DMS 273 treated with DMSO at 0.1 percent for 48 hours (cell line): ENCODE measurements around the gene TMEM61.

Source experiments
- DNase-seq: peaks from one replicate; lab custom pipeline; 2025; lab: John Stamatoyannopoulos, UW

TMEM61 gene

DNA sequence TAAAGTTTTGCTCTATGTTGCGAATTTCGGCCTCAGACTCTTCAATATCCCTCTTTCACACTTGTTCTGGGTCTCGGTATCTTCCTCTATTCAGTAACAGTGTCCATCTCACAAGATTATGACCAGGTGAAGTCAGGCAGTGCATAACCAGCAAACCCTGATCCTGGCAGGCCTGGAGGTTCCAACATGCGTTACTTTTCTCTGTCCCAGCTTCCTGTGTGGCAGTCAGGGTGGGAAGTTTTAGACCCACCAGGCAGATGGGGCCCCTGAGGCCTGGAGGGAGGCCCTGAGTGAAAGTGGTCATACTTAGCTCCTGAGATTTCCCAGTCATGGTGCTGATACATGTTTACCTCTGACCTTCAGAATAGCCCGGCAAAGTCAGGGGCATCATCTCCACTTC, 5.1 kb downstream of the TMEM61 start:
- DNase-seq, result no peak

- no peak for DNase-seq
Observed at GRCh38 chr1:54986025-54986424, 5.6 kb downstream of the TMEM61 start.

DNA sequence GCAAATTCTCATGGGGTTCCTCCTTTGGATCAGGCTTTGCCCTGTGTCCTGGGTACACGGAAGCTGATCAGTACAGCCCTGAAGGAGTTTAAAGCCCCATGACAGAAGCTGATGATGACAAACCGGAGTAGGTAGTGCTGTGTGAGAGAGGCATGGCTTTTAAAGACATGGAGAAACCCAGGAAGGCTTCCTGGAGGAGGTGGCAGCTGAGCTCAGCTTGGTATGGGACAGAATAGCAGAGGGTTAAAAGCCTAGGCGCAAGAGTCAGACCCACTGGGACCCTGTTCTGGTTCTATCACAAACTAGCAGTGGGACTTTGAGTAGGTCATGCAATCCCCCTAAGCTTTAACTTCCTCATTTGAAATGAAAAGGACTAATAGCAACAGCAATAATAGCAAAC, 6.1 kb downstream of the TMEM61 start:
- DNase-seq, result no peak

- DNase-seq, result no peak
Observed at GRCh38 chr1:54987427-54987826, 7.0 kb downstream of the TMEM61 start.

DNA sequence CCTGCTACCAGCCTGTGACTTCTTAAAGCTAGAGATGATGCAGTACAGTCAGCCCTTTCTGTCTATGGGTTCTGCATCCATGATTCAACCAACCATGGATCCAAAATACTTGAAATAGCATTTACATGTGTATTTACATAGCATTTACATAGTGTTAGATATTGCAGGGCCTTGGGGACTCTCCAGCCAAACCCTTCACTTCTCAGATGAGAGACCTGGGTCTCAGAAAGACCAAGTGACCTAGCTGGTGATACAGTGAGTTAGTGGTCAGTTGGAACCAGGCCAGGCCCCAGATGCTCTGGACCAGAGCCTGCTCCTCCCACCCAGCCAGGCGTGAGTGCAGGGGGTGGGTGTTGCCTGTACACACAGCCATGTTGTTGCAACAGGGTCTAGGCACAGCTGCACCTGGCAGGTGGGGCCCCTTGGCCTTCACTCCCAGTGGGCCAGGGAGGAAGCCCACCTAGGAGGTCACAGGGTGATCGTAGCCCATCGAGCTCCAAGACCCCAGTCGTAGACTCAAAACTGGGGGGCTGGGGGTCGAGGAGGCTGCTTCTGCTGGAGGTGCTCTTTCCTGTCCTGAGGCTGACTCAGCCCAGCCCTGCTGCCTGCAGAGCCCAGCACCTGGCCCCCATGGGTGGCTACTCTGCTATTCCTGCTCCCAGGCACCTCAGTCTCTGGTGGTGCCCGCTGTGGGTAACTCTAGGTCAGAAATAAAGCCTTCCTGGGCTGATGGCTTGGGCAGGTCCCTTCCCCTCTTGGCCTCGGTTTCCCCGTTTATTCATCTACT, 7.7 kb downstream of the TMEM61 start:
- DNase-seq, result no peak

DNA sequence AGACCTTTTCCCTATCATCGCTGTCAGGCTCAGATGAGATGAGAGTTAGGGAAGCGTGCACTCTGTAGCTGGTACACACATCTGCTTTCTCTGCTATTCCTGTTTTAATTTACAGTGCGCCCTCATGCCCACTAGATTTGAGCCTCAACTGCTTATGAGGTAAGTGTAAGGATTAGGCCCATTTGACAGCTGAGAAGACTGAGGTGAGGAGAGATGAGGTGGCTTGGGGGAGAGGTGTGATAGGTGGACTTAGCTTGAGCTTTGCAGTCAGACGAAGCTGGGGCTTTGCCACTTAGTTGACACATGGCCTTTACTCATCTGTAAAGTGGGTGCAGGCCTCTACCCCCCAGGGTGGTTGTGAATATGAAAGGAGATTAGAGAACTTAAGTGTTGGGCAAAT, 8.5 kb downstream of the TMEM61 start:
- DNase-seq, result no peak

DNA sequence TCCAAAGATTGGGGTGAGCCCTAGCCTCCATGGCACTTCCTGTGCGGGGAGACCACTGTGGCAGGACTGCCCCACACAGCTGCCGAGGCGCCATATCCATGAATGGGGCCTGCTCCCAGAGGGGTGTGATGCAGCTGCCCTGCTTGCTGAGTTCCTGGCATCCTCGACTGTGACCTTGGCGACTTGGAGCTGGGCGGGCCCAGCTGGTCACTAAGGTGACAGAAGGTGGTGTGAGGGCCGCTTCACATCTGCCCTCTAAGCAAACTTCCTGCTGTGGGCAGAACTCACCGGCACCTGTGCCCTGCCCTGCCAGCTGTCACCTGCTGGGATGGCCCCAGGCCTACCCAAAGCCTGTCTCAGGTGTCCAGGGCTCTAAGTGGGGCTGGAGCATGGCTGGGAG, 9.0 kb downstream of the TMEM61 start:
- no peak for DNase-seq

DNA sequence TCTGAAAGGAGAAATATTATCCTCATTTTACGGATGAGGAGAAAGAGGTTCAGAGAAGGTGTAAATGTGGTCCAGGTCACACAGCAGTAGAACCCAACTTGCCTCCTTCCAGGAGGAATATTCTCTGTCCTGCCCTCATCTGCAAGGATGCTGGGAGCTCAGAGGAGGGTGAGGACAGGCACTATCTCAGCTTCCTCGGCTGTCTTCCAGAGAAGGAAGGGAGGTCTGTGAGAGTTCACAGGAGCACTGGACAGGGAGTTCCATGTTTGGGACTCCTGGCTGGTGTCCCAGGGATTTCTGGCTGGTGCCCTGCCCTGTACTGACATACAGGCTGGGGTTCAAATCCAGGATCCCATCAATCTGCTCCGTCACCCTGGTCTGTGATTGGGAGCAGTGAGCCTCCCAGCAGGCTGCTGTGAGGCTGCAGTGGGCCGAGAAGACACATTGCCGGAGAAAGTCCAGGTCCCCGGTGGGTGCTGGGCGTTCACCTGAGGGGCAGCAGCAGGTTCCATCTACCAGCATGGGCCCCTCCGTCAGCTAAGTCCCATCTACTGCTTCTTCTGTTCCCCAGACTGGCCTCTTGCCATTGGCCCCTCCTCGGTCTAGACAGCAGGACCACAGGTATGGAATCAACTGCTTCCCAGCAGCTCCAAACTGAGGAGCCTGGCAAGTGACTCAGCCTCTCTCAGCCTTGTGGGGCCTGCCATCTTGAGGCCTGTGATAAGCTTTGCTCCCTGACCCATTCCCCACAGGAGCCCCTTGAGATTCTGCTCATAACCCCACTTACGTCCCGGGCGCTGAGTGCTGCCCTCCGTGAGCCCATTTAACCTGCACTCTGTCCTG, 9.8 kb downstream of the TMEM61 start:
- no peak for DNase-seq

DNA sequence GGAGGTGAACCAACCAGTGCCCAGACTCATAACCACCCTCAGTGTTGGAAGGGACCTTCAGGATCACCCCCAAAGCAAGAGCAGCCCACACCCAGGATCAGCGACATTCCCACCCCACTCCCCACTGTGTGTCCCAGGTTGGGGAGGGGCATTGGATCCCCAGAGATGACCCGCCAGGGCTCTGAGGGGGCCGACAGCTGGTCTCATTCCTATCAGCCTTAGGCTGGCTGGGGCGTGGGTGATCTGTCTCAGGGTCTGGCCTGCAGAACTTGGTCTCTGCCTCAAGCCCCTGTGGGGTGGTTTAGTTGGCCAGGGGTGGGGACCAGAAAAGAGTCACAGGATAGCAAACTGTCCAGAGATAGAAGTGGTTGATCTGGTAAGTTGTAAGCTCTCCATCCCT, 10.5 kb downstream of the TMEM61 start:
- DNase-seq, result no peak

DNA sequence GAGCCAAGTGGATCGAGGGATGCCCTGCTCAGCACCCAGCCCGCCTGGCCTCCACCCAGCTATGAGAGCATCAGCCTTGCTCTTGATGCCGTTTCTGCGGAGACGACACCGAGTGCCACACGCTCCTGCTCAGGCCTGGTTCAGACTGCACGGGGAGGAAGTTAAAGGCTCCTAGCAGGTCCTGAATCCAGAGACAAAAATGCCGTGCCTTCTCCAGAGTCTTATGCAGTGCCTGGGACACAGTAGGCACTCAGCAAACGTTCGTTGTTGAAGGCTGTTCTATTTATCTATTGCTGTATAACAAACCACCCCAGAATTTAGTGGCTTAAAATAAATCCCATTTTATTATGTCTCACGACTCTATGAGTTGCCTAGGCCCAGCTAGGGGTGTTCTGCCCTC, 11.5 kb downstream of the TMEM61 start:
- DNase-seq, result no peak

DNA sequence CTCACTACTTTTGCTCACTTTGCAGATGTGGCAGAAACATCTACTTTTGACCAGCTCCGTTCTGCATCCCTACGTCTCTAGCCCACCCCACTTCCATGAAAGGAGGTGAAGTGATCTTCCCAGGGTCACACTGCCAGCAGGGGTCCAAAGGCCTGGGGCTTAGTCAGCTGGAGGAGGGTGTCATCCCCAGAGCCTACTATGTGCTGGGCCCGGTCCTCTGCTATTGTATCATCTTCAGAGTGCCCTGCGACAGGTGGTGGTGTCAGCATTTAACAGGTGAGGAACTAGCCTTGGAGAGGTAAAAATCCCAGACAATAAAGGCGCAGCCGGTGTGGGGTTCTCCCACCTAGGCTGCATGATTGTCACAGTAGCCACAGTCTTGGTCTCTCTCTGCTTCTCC, 12.7 kb downstream of the TMEM61 start:
- DNase-seq, result no peak

DNA sequence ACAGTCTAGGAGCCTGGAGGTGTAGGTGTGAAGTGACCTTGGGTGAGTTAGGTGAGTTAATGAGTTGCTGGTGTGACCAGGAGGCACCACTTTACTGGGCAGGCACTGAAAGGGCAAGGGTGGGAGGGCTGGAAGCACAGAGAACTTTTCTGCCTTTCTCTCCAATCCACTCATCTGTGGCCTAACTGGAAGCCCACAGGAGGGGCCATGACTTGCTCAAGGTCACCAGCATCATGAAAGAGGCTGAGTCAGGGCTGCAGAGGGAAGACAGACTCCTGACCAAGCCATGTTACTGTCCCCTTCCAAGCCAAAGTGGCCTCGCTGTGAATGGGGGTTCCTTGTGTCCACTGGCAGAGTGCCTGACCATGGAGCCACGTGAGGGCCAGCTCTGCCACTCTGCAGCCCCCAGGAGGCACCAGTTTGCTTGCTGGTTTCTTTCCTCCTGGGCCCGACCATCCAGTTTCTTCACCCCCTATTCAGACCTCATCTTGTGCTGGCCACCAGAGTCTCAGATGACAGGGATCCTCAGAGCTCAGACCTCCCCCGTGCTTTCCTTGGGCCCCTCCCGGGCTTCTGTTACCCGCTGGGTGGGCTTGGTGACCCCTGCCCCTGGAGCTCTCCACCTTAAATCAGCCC, 14.0 kb downstream of the TMEM61 start:
- no peak for DNase-seq

DNA sequence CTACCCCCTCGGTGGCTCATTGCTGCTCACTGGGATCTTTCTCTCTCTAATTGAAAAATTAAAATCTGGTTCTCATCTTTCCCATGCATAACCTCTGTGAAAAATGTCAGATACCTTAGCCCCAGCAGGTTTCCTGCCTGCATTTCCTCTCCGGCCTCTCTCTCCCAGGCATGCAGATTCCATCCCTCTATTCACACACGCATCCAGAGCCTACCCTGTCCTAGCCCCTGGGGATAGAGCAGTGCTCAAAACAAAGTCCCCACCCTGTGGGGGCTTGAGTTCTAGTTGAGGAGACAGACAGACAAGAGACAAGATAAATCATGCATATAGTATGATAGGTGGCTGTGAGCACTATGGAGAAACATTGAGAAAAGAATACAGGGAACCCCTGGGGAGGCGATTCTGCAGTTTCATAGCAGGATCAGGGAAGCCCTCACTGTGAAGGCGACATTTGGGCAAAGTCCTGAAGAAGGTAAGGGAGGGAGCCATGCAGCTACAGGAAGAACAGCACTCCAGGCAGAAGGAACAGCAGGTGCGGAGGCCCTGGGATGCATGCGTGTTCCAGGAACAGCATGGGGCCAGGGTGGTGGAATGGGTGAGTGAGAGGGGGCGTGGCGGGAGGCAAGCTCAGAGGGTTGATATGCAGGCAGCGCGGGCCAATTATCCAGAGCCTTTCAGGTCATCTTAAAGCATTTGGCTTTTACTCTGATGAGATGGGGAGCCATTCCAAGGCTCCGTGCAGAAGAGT, 14.8 kb downstream of the TMEM61 start:
- no peak for DNase-seq

- DNase-seq, result no peak
Observed at GRCh38 chr1:54995835-54996234, 15.4 kb downstream of the TMEM61 start.

DNA sequence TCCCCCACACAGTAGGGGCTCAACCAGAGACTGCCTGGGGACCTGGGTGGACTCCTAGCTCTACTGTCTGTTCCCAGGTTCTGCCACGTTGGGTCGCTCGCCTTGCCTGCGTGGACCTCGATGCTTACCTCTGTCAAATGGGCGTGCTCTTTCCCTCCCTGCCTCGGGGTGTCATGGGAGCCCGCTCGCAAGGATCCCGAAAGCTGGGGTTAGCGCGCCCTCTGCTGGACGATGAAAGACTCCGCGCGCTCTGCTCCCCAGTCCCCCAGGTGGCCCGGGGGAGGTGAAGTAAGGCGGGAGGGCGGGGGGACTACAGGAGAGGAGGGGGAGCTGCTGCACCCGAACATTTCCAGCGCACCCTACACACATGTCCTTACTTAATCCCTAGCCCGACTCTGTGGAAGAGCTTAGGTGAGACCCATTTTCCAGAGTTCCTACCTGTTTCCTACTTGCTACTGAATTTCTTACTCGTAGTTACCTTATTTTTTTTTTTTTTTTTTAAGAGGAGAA, 16.0 kb downstream of the TMEM61 start:
- DNase-seq, result no peak

GRCh38 chr1:54996869-54997710, 16.7 kb downstream of the TMEM61 start:
- DNase-seq, result no peak

DNA sequence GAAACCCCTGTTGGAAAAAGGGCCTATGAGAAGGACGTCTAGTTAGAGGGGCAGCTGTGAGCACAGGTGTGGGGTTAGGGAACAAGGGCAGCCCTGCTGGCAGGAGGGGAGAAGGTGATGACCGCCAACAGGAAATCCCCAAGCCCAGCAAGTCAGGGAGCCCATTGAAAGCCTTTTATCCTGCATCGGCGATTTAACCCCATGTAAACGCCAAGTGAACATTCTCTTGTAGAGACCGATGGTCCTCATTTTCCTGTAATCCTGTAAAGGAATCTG, 17.2 kb downstream of the TMEM61 start:
- DNase-seq, result no peak

DNA sequence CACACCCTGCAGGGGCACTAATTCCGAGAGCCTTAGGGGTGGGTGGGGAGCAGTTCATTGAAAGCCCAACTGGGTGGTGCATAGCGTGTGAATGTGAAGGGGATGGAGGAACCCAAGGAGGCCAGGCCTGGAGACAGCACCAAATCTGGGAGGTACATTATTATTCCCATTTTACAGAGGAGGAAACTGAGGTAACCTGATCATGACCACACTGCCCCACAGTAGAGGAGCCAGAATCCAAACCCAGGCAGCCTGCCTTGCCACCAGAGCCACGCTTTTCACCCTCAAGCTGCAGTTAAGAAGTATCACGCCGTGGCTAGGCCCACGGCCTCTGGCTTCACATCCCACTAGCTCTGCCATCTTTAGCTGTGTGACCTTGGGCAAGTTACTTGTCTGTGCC, 17.7 kb downstream of the TMEM61 start:
- no peak for DNase-seq

DNA sequence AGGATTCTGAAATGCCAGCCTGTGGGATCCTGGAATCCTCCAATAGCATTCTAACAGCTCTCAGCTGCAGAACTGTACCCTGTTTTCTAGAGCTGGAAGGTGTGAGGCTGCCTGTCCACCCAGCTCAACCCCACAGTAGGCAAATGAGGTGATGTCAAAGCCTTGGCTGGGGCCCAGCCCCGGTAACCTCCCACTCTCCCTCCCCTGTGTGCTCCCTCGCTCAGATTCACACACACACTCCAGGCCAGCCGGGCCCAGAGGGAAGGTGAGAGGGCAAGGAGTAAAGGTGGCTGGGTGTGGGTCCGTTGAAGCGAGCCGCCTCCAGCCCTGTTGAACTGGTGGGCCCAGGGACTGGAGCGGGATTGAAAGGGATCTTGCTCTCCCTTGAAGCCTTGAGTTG, 18.2 kb downstream of the TMEM61 start, which contains the start of gene BSND:
BSND (plus strand) TSS at position 257 of the 400 bp plus-strand sequence. CDS start 254 bp downstream, outside the sequence.
- no peak for DNase-seq

DNA sequence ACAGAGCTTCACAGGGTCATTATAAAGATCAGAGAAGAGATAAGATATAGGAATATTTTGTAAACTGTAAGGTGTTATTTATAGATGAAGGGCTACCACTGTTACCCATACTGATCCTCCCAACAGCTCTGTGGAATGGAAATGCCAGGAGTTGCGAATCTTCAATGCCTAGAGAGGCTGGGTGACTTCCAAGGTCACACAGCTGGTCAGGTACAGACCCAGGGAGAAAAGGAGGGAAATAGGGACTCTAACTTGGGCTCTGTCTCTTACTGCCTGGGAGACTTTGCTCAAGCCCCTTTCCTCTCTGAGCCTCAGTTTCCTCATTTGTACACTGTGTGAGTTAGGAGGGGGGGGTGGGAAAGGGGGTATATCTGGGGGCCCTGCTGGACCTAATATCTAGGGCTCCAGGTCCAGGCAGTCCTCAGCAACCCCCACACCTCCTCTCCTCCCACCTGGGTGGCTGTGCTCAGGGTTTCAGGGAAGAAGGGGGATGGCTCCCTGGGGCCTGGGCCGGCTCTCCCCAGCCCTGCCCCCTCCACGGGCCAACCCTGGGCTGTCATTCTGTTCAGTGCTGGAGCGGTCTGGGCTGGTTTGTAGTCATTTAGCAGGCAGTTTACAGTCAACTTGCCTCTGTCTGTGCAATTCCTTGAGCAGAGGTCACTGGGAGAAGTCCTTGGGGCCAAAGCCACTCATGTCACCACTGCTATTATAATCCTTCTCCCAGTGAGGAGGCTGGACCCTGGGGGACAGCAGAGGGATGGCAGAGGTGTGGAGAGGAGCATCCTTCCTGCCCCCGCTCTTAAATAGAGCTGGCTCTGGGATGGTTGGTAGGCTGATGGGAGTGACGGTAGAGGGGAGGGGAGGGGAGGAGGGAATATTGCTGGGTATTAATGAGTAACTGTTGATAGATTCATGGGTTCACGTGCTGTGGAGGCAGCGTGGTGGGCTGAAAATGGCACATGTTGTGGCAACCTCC, 20.0 kb downstream of the TMEM61 start:
- no peak for DNase-seq
